Caco-2 (cell line): ENCODE results near the gene PLCG1. TPM values are rescaled to one million over a fixed set of nuclear protein-coding genes. Genes with fewer than 3 reads are reported as not detected.

ENCODE experiments used
- BruUV-seq: library from RNA; stranded (reverse); fragments of 400-500 nt; replicated peaks from 2 replicates; lab custom pipeline; 2021; lab: Mats Ljungman, UMichigan
- CTCF ChIA-PET: fragments of 300-600 bp; sonication (Branson Sonifier 250); formaldehyde crosslinking; loops from one replicate; lab custom pipeline; 2022; ENCODE audit warnings: antibody characterized with exemption; lab: Charles Lee
- POLR2A ChIA-PET: fragments of 300-600 bp; sonication (Branson Sonifier 250); formaldehyde crosslinking; loops from one replicate; lab custom pipeline; 2022; ENCODE audit warnings: antibody characterized with exemption; lab: Charles Lee
- DNase-seq, 2 experiments: peaks; one replicate each; pipeline versions ENCODE4 v3.0.0 to v3.0.0-alpha.2; 2020 to 2022
- H3K27me3 ChIP-seq: replicated peaks from 2 replicates; pipeline ENCODE4 v1.6.0; 2011; ENCODE audit warnings: low read length; ENCODE audit not compliant: control insufficient read depth, insufficient read depth
- H3K36me3 ChIP-seq: 2 replicates; pipeline ENCODE4 v1.5.1; 2011; ENCODE audit warnings: low read length; ENCODE audit not compliant: control insufficient read depth, insufficient read depth
- H3K4me1 ChIP-seq: fragments of 250-450 bp; sonication (Bioruptor Pico); 2 replicates; pipeline ENCODE4 v1.5.1; 2020; ENCODE audit warnings: mild to moderate bottlenecking
- H3K4me3 ChIP-seq: 2 replicates; pipeline ENCODE4 v1.5.1; 2011; ENCODE audit warnings: low read depth, mild to moderate bottlenecking, control low read depth, low read length
- H3K9me3 ChIP-seq: fragments of 250-450 bp; sonication (Bioruptor Pico); 2 replicates; pipeline ENCODE4 v1.5.1; 2020; ENCODE audit warnings: mild to moderate bottlenecking, moderate library complexity
- H3K27ac Mint-ChIP-seq: one replicate; pipeline ENCODE4 v1.8.0; 2022; ENCODE audit warnings: mixed read lengths; ENCODE audit not compliant: unreplicated experiment
- H3K27me3 Mint-ChIP-seq: one replicate; pipeline ENCODE4 v1.8.0; 2022; ENCODE audit warnings: mixed read lengths; ENCODE audit not compliant: insufficient read depth, unreplicated experiment
- H3K36me3 Mint-ChIP-seq: one replicate; pipeline ENCODE4 v1.8.0; 2022; ENCODE audit warnings: mild to moderate bottlenecking, mixed read lengths; ENCODE audit not compliant: insufficient read depth, unreplicated experiment
- H3K4me1 Mint-ChIP-seq: one replicate; pipeline ENCODE4 v1.8.0; 2022; ENCODE audit warnings: low read depth, mixed read lengths; ENCODE audit not compliant: unreplicated experiment
- H3K4me3 Mint-ChIP-seq: one replicate; pipeline ENCODE4 v1.8.0; 2022; ENCODE audit warnings: mild to moderate bottlenecking, moderate library complexity, mixed read lengths; ENCODE audit not compliant: unreplicated experiment
- H3K9me3 Mint-ChIP-seq: one replicate; pipeline ENCODE4 v1.8.0; 2022; ENCODE audit warnings: mixed read lengths; ENCODE audit not compliant: unreplicated experiment
- CTCF ChIP-seq, 2 experiments: fragments of 200-600 bp in 1 of 2; IDR thresholded peaks; 1 replicate in 1 of 2; 2 replicates in 1 of 2; pipeline versions ENCODE4 v1.5.1 to v1.8.0; 2011 to 2022; ENCODE audit warnings: antibody characterized with exemption in 1 of 2, control low read depth in 1 of 2, inconsistent platforms in 1 of 2, low read depth in 1 of 2, low read length in 1 of 2, mild to moderate bottlenecking in 1 of 2, moderate library complexity in 1 of 2; ENCODE audit not compliant: insufficient read depth in 1 of 2, severe bottlenecking in 1 of 2, unreplicated experiment in 1 of 2
- intact Hi-C: fragments of 100-400 bp; cut with micrococcal nuclease; formaldehyde crosslinking; loops from one replicate; pipeline ENCODE4 v1.10.0; 2022; ENCODE audit not compliant: unreplicated experiment
- total RNA-seq: library from RNA; stranded (reverse); gene quantifications from 2 replicates; pipeline ENCODE4 v1.2.3, GENCODE V29; 2022

The PLCG1 gene
- total RNA-seq, 1 experiment from 2014 or later = 196 TPM

GRCh38 chr20:41185013-41185757, 47.8 kb downstream of the PLCG1 start:
- Histone ChIP-seq H3K4me1 (no peaks in the 10 kb centered on the region), H3K9me3 (no peaks in the 10 kb centered on the region; the same call in 1 of the 2 replicates), H3K36me3 (no peaks in the 10 kb centered on the region), H3K4me3 (no peak overlapping the region), H3K27me3 (no peaks in the 10 kb centered on the region)
- no TSS peak for BruUV-seq
- Mint-ChIP-seq H3K9me3 (peaks cover 14% of the 10 kb centered on the region), H3K4me3 (no peak overlapping the region), H3K27me3 (no peaks in the 10 kb centered on the region), H3K36me3 (peaks cover 17% of the 10 kb centered on the region), H3K27ac (no peak overlapping the region), H3K4me1 (no peaks in the 10 kb centered on the region)
- POLR2A ChIA-PET = no interaction called here
- intact Hi-C loops = no loop called here
- no peak for DNase-seq
- no peak for TF ChIP-seq CTCF (IDR thresholded peaks at IDR 0.05; ENCODE audit: insufficient read depth in 1 of 2, low read depth in 1 of 2, low read length in 1 of 2, severe bottlenecking in 1 of 2, unreplicated experiment in 1 of 2)
- CTCF ChIA-PET = no interaction called here

GRCh38 chr20:41187668-41188067, 50.3 kb downstream of the PLCG1 start:
- H3K9me3 Mint-ChIP-seq = peaks cover 34% of the 10 kb centered on the region
- H3K4me3 Mint-ChIP-seq = no peak overlapping the region
- no peaks in the 10 kb centered on the region for H3K36me3 ChIP-seq
- no peaks in the 10 kb centered on the region for H3K4me1 ChIP-seq
- no peaks in the 10 kb centered on the region for H3K27me3 Mint-ChIP-seq
- peaks cover 5% of the 10 kb centered on the region; the same call in 1 of the 2 replicates for H3K9me3 ChIP-seq
- ChIA-PET POLR2A (no interaction called here), CTCF (interaction anchor here (0.5 kb wide), 2 partner anchors 148 to 299 kb away, joined by 3 to 5 read pairs; no protein-coding TSS in a partner anchor)
- H3K36me3 Mint-ChIP-seq = peaks cover 3% of the 10 kb centered on the region
- no peaks in the 10 kb centered on the region for H3K27me3 ChIP-seq
- no peaks in the 10 kb centered on the region for H3K4me1 Mint-ChIP-seq
- BruUV-seq = no TSS peak
- intact Hi-C loops = no loop called here
- H3K4me3 ChIP-seq = no peak overlapping the region
- no peak for DNase-seq
- TF ChIP-seq CTCF (IDR thresholded peaks at IDR 0.05; ENCODE audit: insufficient read depth in 1 of 2, low read depth in 1 of 2, low read length in 1 of 2, severe bottlenecking in 1 of 2, unreplicated experiment in 1 of 2) = no peak
- no peak overlapping the region for H3K27ac Mint-ChIP-seq

- intact Hi-C loops = no loop called here
- H3K4me1 Mint-ChIP-seq = no peaks in the 10 kb centered on the region
- H3K4me1 ChIP-seq = no peaks in the 10 kb centered on the region
- peaks cover 46% of the 10 kb centered on the region for H3K9me3 Mint-ChIP-seq
- BruUV-seq = no TSS peak
- H3K36me3 ChIP-seq = no peaks in the 10 kb centered on the region
- no peak overlapping the region for H3K4me3 Mint-ChIP-seq
- no peaks in the 10 kb centered on the region for H3K27me3 ChIP-seq
- H3K4me3 ChIP-seq = no peak overlapping the region
- ChIA-PET CTCF (no interaction called here), POLR2A (no interaction called here)
- no peaks in the 10 kb centered on the region for H3K36me3 Mint-ChIP-seq
- TF ChIP-seq CTCF (IDR thresholded peaks at IDR 0.05; ENCODE audit: insufficient read depth in 1 of 2, low read depth in 1 of 2, low read length in 1 of 2, severe bottlenecking in 1 of 2, unreplicated experiment in 1 of 2) = no peak
- DNase-seq = no peak
- H3K9me3 ChIP-seq = peaks cover 5% of the 10 kb centered on the region; the same call in 1 of the 2 replicates
- no peaks in the 10 kb centered on the region for H3K27me3 Mint-ChIP-seq
- no peak overlapping the region for H3K27ac Mint-ChIP-seq
Measured at GRCh38 chr20:41191562-41192500, 54.5 kb downstream of the PLCG1 start.
